Endodermal cell (in vitro differentiated cells): ENCODE measurements around the gene PIR. TPM values are rescaled to one million over a fixed set of nuclear protein-coding genes. Genes with fewer than 3 reads are reported as not detected.

Experiments used
- DNase-seq: peaks from one replicate; pipeline ENCODE4 v3.0.0-alpha.2; 2017
- H3K27ac ChIP-seq: 2 replicates; pipeline ENCODE4 v1.5.1; 2013; ENCODE audit warnings: mild to moderate bottlenecking, low read depth, low read length, moderate library complexity
- H3K27me3 ChIP-seq: 2 replicates; pipeline ENCODE4 v1.6.1; 2013; ENCODE audit warnings: mild to moderate bottlenecking, low read length, moderate library complexity; ENCODE audit not compliant: insufficient read depth, control insufficient read depth, poor library complexity, severe bottlenecking
- H3K36me3 ChIP-seq: 2 replicates; pipeline ENCODE4 v1.7.0; 2013; ENCODE audit warnings: mild to moderate bottlenecking, low read length, moderate library complexity; ENCODE audit not compliant: control insufficient read depth, insufficient read depth
- H3K4me1 ChIP-seq: one replicate; pipeline ENCODE4 v1.7.0; 2013; ENCODE audit warnings: low read length; ENCODE audit not compliant: control insufficient read depth, insufficient read depth
- H3K4me3 ChIP-seq: 2 replicates; pipeline ENCODE4 v1.5.1; 2013; ENCODE audit warnings: mild to moderate bottlenecking, low read length, moderate library complexity
- H3K9ac ChIP-seq: 2 replicates; pipeline ENCODE4 v1.6.1; 2013; ENCODE audit warnings: mild to moderate bottlenecking, low read length, moderate library complexity; ENCODE audit not compliant: poor library complexity, severe bottlenecking; ENCODE audit errors: extremely low read depth
- H3K9me3 ChIP-seq: 2 replicates; pipeline ENCODE4 v1.6.1; 2013; ENCODE audit warnings: mild to moderate bottlenecking, low read length, moderate library complexity; ENCODE audit not compliant: control insufficient read depth
- H3K27ac Mint-ChIP-seq: 2 replicates; pipeline ENCODE4 v1.8.0; 2020; ENCODE audit warnings: mixed read lengths
- H3K27me3 Mint-ChIP-seq: 2 replicates; pipeline ENCODE4 v1.8.0; 2021; ENCODE audit warnings: mild to moderate bottlenecking, mixed read lengths; ENCODE audit not compliant: insufficient read depth
- H3K36me3 Mint-ChIP-seq: 2 replicates; pipeline ENCODE4 v1.8.0; 2020; ENCODE audit warnings: low read depth, mixed read lengths
- H3K4me1 Mint-ChIP-seq: 2 replicates; pipeline ENCODE4 v1.8.0; 2020; ENCODE audit warnings: mixed read lengths
- H3K4me3 Mint-ChIP-seq: 2 replicates; pipeline ENCODE4 v1.8.0; 2020; ENCODE audit warnings: mild to moderate bottlenecking, moderate library complexity, mixed read lengths
- H3K9me3 Mint-ChIP-seq: 2 replicates; pipeline ENCODE4 v1.8.0; 2020; ENCODE audit warnings: mild to moderate bottlenecking, mixed read lengths
- CTCF ChIP-seq: fragments of 200-600 bp; sonication (generic); conservative IDR thresholded peaks from 2 replicates; pipeline ENCODE4 v1.5.0; 2021; ENCODE audit warnings: antibody characterized with exemption, mild to moderate bottlenecking
- WGBS, 2 experiments: methylation state at CpG; one replicate each; pipeline versions ENCODE4 v1.1.5 to v1.1.7; 2013; ENCODE audit warnings: missing lambda C conversion rate in 2 of 2, mixed read lengths in 1 of 2; ENCODE audit not compliant: insufficient coverage in 1 of 2, insufficient read length in 1 of 2; 5-methylcytosine and 5-hydroxymethylcytosine counted together
- total RNA-seq, 2 donors: library from RNA; stranded (reverse); fragmentation: NEBNext Ultra II Directional in 1 of 2; extraction: Animal tissue kit (Norgen Biotek cat#: 25700) in 1 of 2; gene quantifications; 2 replicates in 1 of 2; 3 replicates in 1 of 2; pipeline ENCODE4 v1.2.1, GENCODE V29; 2021

The PIR gene
- total RNA-seq, 2 donors from 2014 or later, result 21.0 to 34.2 TPM

- Mint-ChIP-seq H3K27me3 (no peaks in the 10 kb centered on the region), H3K27ac (no peak overlapping the region), H3K36me3 (no peaks in the 10 kb centered on the region), H3K9me3 (no peaks in the 10 kb centered on the region), H3K4me1 (peaks cover 11% of the 10 kb centered on the region), H3K4me3 (no peak overlapping the region)
- no peaks in the 10 kb centered on the region for H3K4me1 ChIP-seq
- no peaks in the 10 kb centered on the region for H3K27me3 ChIP-seq
- no peaks in the 10 kb centered on the region for H3K9me3 ChIP-seq
- H3K4me3 ChIP-seq, result no peak overlapping the region
- H3K27ac ChIP-seq, result no peak overlapping the region
- DNase-seq, result no peak
- no peaks in the 10 kb centered on the region for H3K36me3 ChIP-seq
- no peak for TF ChIP-seq CTCF
- H3K9ac ChIP-seq, result no peak overlapping the region
These were observed 20.6 kb downstream of the PIR start for GRCh38 chrX:15472531-15472930.

GRCh38 chrX:15471028-15471427, 22.1 kb downstream of the PIR start:
- no peak overlapping the region for H3K9ac ChIP-seq
- Mint-ChIP-seq H3K9me3 (no peaks in the 10 kb centered on the region), H3K27me3 (no peaks in the 10 kb centered on the region), H3K27ac (no peak overlapping the region), H3K4me1 (peaks cover 12% of the 10 kb centered on the region), H3K36me3 (no peaks in the 10 kb centered on the region), H3K4me3 (no peak overlapping the region)
- no peak overlapping the region for H3K27ac ChIP-seq
- WGBS, 2 experiments, result 81% methylated on average over 3 of the region's 3 CpGs; no CpG with 5 or more reads in 1 of the 2 experiments
- H3K4me1 ChIP-seq, result no peaks in the 10 kb centered on the region
- H3K4me3 ChIP-seq, result no peak overlapping the region
- DNase-seq, result peak; percentile 90
- no peaks in the 10 kb centered on the region for H3K36me3 ChIP-seq
- TF ChIP-seq CTCF, result peak; percentile 97
- no peaks in the 10 kb centered on the region for H3K27me3 ChIP-seq
- H3K9me3 ChIP-seq, result no peaks in the 10 kb centered on the region

GRCh38 chrX:15469613-15470012, 23.5 kb downstream of the PIR start:
- WGBS, 2 experiments, result no CpG with 5 or more reads among the region's 1 CpG
- Mint-ChIP-seq H3K4me3 (no peak overlapping the region), H3K9me3 (no peaks in the 10 kb centered on the region), H3K27me3 (no peaks in the 10 kb centered on the region), H3K36me3 (no peaks in the 10 kb centered on the region), H3K27ac (no peak overlapping the region), H3K4me1 (peaks cover 3% of the 10 kb centered on the region)
- no peaks in the 10 kb centered on the region for H3K9me3 ChIP-seq
- H3K27ac ChIP-seq, result no peak overlapping the region
- no peak for DNase-seq
- H3K4me1 ChIP-seq, result no peaks in the 10 kb centered on the region
- no peak overlapping the region for H3K4me3 ChIP-seq
- no peaks in the 10 kb centered on the region for H3K27me3 ChIP-seq
- H3K9ac ChIP-seq, result no peak overlapping the region
- H3K36me3 ChIP-seq, result no peaks in the 10 kb centered on the region
- TF ChIP-seq CTCF, result no peak
